Urinary bladder (tissue), 4 donors: ENCODE results near the gene MRPS15. TPM values are rescaled to one million over a fixed set of nuclear protein-coding genes. Genes with fewer than 3 reads are reported as not detected.
A peak's percentile ranks its signal among the peaks of the same experiment; 100 is the strongest.

Experiments used
- DNase-seq: peaks from one replicate; pipeline ENCODE4 v3.0.0-alpha.2; 2015; ENCODE audit errors: extremely low spot score
- H3K27ac ChIP-seq: one replicate; pipeline ENCODE4 v1.5.1; 2013; ENCODE audit warnings: low read depth, mild to moderate bottlenecking, moderate library complexity
- H3K36me3 ChIP-seq: one replicate; pipeline ENCODE4 v1.6.1; 2013; ENCODE audit warnings: mild to moderate bottlenecking, moderate library complexity; ENCODE audit not compliant: insufficient read depth
- H3K4me1 ChIP-seq: one replicate; pipeline ENCODE4 v1.6.1; 2013; ENCODE audit warnings: mild to moderate bottlenecking, moderate library complexity; ENCODE audit not compliant: insufficient read depth
- H3K4me3 ChIP-seq: one replicate; pipeline ENCODE4 v1.5.1; 2013; ENCODE audit warnings: low read depth, low read length
- WGBS: extraction: QIAGEN DNeasy Blood & Tissue Kit; methylation state at CpG from one replicate; pipeline ENCODE4 v1.1.7; 2013; 5-methylcytosine and 5-hydroxymethylcytosine counted together
- polyA plus RNA-seq: library from polyadenylated mRNA; stranded (reverse); fragments of 200-250 nt; gene quantifications from one replicate; pipeline ENCODE4 v1.2.3, GENCODE V29; 2013
- total RNA-seq: library from RNA; depleted of rRNA; stranded (reverse); fragments of >200 nt; gene quantifications from one replicate; pipeline ENCODE4 v1.2.3, GENCODE V29; 2014
- donor health status: healthy with polysubstance abuse.
- donor health status: healthy.

The MRPS15 gene
- total and polyA plus RNA-seq, 2 donors, result 26.0 to 69.9 TPM

DNA sequence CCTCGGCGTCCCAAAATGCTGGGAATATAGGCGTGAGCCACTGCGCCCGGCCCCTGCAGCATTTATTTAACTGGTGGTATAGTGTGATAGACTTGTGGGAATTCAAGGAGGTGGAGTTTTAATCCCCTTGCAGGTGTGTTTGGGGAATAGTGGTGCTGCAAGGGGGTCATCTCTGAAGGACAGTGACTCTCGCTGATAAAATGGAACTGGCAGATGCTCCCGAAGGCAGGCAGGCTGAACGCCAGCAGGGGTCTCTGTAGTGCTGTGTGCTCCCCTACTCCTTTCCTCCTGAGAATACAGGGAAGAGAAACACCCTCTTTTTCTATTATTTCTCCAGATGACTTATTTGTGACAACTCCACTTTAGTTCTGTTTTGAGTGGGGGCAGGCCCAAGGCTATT is 17.9 kb downstream of the MRPS15 start:
- Histone ChIP-seq H3K4me1 (no peaks in the 10 kb centered on the region), H3K27ac (no peak overlapping the region), H3K36me3 (no peaks in the 10 kb centered on the region), H3K4me3 (no peak overlapping the region)
- 60% methylated on average over 8 of the region's 8 CpGs for WGBS
- no peak for DNase-seq

DNA sequence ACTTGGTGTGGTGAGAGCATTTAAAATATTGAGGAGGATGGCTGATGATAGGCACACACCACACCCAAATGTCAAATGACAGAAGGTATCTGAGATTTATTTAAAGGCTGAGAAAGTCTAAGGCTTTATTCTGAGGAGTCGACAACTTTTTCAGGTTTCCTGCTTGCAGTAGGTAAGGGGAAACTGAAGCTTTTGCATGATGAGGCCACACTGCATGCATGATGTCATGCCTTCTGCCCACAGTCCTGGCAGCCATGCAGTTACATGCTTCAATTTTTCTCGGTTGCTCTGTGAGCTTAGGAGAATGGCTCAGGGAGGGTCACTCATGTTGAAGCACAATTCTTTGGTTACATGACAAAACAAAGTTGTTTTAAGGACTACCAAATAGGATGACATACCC is 20.9 kb downstream of the MRPS15 start:
- WGBS, result 84% methylated on average over 2 of the region's 2 CpGs
- Histone ChIP-seq H3K27ac (no peak overlapping the region), H3K4me3 (no peak overlapping the region), H3K4me1 (no peaks in the 10 kb centered on the region), H3K36me3 (no peaks in the 10 kb centered on the region)
- no peak for DNase-seq

DNA sequence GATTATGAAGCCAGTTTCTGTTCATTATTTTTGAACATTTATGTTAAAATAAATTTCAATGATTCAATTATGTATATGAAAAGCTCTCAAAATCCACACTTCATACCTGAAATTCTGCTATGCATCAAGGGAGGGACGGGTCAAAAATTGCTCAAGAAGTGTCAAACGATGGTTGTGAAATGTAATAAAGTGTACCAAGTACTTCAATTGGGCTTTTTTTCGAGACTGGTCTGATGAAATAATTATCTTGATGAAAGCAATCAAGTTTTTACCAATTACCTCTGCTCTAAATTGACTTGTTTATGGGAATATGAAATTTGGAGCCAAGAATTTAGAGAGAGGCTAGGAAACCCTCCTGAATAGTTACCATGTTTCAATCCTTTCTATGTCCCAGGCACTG is 21.8 kb downstream of the MRPS15 start:
- Histone ChIP-seq H3K4me3 (no peak overlapping the region), H3K36me3 (no peaks in the 10 kb centered on the region), H3K27ac (no peak overlapping the region), H3K4me1 (no peaks in the 10 kb centered on the region)
- no peak for DNase-seq
- 91% methylated on average over 3 of the region's 3 CpGs for WGBS

DNA sequence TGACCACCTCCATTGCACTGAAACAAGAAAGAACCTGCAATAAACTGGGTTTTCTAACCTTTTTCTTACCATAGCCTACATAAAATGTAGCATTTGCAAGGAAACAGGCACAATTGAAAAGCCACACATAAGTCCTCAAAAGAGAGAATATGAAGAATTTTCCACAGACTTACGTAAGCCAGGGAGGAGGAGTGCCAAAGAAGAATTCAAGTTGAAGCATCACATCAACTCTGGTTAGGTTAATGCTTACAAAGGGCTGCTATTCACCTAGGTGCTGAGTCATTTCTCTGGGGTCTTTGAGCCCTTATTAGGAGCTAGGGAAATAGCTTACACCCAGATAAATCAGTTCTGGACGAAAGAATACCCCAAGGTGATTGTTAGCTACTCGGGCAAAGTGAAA is 23.5 kb downstream of the MRPS15 start:
- WGBS, result 89% methylated on average over 3 of the region's 3 CpGs
- Histone ChIP-seq H3K4me1 (no peaks in the 10 kb centered on the region), H3K27ac (no peak overlapping the region), H3K36me3 (no peaks in the 10 kb centered on the region), H3K4me3 (no peak overlapping the region)
- DNase-seq, result no peak

DNA sequence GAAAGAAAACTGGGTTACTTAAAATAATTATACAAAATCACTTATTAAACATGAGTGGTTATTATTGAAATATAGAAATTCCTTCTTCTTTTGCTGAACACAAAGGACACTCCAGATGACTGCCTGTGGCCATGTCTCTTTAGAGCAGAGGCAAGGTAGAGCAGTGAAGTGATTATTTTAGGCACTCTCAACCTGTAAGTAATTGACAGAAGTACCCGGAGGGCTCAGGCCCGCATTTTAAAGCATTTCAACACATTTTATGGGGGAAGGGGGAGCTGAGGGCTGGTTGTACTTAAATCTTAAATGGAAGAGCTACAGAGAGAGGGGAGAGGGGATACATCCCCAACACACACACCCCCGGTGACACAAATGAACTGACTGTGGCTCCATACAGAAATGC is 24.1 kb downstream of the MRPS15 start:
- H3K36me3 ChIP-seq, result no peaks in the 10 kb centered on the region
- H3K4me3 ChIP-seq, result no peak overlapping the region
- 55% methylated on average over 3 of the region's 3 CpGs for WGBS
- no peaks in the 10 kb centered on the region for H3K4me1 ChIP-seq
- DNase-seq, result no peak
- H3K27ac ChIP-seq, result no peak overlapping the region

DNA sequence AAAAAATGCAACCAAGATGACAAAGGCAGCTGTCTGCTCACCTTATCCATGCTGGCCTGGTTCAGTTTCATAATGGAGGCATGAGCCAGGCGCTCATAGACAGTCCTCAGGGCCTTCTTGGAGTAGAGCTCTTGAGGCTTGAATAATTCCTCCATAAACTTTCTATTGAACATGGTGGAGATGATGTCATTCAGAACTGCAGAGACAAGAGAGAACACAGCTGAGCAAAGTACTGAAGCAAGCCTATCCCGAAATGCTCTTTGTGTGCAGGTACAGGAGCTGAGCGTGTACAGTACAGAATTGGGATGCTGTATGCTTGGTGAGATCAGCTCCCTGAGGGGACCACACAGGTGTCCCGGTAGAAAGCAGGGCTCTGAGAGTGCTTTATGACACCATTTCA is 25.5 kb downstream of the MRPS15 start:
- no peaks in the 10 kb centered on the region for H3K36me3 ChIP-seq
- H3K4me1 ChIP-seq, result no peaks in the 10 kb centered on the region
- H3K27ac ChIP-seq, result no peak overlapping the region
- WGBS, result 90% methylated on average over 4 of the region's 4 CpGs
- no peak for DNase-seq
- no peak overlapping the region for H3K4me3 ChIP-seq

DNA sequence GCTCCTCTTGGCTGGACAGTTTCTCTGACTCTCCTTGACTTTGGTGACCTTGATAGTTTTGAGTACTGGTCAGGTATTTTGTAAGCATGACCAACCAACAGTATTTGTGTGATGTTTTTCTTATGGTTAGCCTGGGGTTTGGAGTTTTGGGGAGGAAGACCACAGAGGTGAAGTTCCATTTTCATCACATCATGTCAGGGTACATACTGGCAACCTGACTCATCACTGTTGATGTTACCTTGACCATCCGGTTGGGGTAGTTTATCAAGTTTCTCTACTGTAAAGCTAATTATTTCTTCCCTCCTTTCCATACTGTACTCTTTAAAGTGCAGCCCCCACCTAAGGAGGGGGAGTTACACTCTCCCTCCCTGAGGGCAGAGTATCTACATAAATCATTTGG is 27.4 kb downstream of the MRPS15 start:
- Histone ChIP-seq H3K4me3 (no peak overlapping the region), H3K36me3 (no peaks in the 10 kb centered on the region), H3K27ac (no peak overlapping the region), H3K4me1 (no peaks in the 10 kb centered on the region)
- DNase-seq, result no peak
- WGBS, result 80% methylated on average over 1 of the region's 1 CpG

DNA sequence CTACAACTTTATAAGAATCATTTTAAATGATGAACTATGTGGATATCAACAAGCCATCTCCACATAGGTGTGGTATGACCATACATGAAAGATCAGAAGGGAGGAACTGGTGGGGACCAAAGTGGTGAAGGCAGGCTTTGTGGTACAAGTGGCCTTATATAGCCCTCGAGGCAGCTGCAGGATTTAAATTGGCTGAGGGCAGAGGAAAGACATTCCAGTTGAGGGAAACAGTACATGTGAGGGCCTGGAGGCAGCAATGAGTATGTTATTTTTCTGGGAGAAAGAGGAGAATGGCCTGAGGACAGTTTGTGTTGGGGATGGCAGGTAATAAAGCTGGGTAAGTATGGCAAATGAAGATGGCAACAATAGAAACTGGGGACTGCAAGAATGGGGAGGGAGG is 31.1 kb downstream of the MRPS15 start:
- Histone ChIP-seq H3K36me3 (no peaks in the 10 kb centered on the region), H3K4me3 (no peak overlapping the region), H3K4me1 (no peaks in the 10 kb centered on the region), H3K27ac (no peak overlapping the region)
- WGBS, result 41% methylated on average over 1 of the region's 1 CpG
- DNase-seq, result no peak

DNA sequence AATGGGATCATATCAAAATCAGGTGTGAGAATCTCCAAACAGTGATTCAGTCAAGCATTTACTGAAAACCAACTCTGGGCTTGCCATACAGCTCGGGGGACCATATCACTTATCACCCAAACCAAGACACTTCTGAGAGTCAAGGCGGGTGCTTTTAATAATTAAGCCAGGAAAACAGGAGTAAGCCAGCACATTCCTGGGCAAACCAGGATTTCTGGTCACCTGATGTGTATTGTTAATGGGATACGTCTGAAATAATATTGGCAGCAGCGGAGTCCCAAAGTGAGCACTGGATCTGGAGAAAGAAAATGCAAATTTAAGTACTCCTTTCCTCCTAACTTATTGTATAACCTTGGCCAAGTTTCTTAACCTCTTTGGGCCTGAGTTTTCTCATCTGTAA is 31.6 kb downstream of the MRPS15 start:
- H3K4me1 ChIP-seq, result no peaks in the 10 kb centered on the region
- no peak for DNase-seq
- H3K36me3 ChIP-seq, result no peaks in the 10 kb centered on the region
- H3K4me3 ChIP-seq, result no peak overlapping the region
- WGBS, result 88% methylated on average over 4 of the region's 4 CpGs
- H3K27ac ChIP-seq, result no peak overlapping the region

DNA sequence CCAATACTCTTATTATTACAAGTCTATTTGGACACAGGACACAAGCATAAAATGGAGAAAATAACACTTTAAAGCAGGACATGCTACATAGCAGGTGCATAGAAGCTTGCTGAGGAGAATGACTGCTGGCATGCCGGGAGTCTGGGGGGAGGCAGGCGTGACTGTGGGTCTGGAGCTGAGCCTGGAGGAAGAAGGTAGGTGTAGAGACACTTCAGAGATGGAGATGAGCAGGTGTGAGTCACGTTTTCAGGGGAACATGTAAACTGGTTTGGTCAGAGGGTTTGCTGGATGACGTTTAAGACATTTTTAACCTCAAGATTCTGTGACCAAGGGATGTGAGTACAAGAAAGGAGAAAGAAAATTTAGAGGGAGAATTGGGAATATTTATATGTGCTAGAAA is 38.4 kb downstream of the MRPS15 start:
- no peak overlapping the region for H3K4me3 ChIP-seq
- H3K4me1 ChIP-seq, result no peaks in the 10 kb centered on the region
- WGBS, result 73% methylated on average over 4 of the region's 4 CpGs
- no peaks in the 10 kb centered on the region for H3K36me3 ChIP-seq
- no peak for DNase-seq
- no peak overlapping the region for H3K27ac ChIP-seq

DNA sequence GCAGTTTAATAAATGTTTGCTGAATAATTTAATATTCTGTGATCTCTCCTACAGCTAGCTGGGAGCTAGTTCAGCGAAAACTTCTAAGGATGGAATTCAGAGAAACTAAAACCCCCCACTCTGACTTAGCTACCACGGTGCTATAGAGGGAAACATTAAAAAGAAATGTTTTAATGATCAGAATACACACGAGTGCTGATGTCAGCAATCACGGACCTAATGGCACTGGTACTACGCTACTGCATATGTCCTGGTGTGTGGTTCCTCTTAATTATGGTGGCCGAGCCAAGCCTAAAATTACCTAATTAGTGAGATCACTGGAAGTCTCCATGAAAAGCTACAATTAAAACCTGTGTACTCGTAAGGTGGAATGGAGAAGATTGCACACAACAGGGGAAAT is 42.5 kb downstream of the MRPS15 start:
- Histone ChIP-seq H3K27ac (no peak overlapping the region), H3K36me3 (no peaks in the 10 kb centered on the region), H3K4me3 (no peak overlapping the region), H3K4me1 (no peaks in the 10 kb centered on the region)
- no peak for DNase-seq
- 82% methylated on average over 7 of the region's 7 CpGs for WGBS

DNA sequence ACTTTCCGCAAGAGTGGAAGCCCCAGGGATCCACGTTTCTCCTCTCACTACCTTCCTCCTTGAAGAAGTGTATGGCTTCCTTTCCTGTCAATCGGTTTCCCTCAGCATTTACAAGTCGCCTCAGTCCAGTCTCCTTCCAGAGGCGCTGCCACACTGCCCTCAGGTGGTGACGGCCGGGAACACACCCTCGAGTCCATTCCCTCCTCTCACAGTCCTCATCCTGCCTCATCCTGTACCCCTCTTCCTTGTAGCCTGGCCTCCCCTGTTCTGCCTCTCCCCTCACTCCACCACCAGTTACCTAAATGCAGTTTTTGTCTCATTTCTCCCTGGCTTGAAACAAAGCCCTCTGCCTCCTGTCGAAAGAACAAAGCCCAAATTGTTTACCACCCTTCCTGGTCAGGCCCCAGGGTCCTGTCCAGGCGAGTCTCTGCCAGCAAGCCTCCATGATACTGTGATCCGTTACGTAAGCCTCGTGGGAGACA is 43.3 kb downstream of the MRPS15 start:
- peak; percentile 49 for DNase-seq
- no peak overlapping the region for H3K4me3 ChIP-seq
- H3K36me3 ChIP-seq, result no peaks in the 10 kb centered on the region
- no peaks in the 10 kb centered on the region for H3K4me1 ChIP-seq
- WGBS, result 17% methylated on average over 13 of the region's 13 CpGs
- no peak overlapping the region for H3K27ac ChIP-seq

DNA sequence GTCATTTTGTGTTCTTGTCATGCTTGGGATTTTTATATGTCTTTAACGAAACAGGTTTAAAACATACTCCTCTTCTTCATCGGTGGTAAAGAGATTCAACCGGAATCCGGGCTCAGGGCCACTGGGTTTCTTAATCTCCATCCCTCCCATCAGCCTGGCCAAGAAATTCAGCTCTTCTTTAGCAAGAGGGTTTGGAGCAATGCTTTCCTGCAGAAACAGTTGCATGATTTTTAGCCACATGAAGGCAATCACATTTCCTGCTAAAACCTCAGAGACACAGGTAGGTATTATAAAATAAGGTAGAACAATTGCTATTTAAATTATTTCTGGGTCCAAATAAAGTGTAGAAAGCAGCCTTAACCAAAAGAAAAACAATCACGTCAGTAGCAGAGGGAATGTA is 43.8 kb downstream of the MRPS15 start:
- WGBS, result 16% methylated on average over 5 of the region's 5 CpGs
- Histone ChIP-seq H3K4me1 (no peaks in the 10 kb centered on the region), H3K36me3 (no peaks in the 10 kb centered on the region), H3K27ac (no peak overlapping the region), H3K4me3 (no peak overlapping the region)
- no peak for DNase-seq

DNA sequence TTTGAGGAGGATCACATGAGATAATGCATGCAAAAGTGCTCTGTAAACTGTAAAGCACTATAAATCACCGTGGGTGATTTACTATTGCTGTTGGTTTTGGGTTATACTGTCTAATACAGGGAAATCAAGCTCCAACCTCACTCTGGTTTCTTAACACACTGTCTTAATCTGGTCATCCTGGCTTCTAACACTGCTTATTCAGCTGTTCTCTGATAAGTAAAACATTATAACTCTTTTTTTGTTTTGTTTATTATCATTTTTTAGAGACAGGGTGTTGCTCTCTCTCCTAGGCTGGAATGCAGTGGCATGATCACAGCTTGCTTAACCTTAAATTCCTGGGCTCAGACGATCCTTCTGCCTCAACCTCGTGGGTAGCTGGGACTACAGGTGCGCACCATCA is 44.6 kb downstream of the MRPS15 start:
- Histone ChIP-seq H3K4me1 (no peaks in the 10 kb centered on the region), H3K27ac (no peak overlapping the region), H3K4me3 (no peak overlapping the region), H3K36me3 (no peaks in the 10 kb centered on the region)
- 63% methylated on average over 4 of the region's 4 CpGs for WGBS
- no peak for DNase-seq

DNA sequence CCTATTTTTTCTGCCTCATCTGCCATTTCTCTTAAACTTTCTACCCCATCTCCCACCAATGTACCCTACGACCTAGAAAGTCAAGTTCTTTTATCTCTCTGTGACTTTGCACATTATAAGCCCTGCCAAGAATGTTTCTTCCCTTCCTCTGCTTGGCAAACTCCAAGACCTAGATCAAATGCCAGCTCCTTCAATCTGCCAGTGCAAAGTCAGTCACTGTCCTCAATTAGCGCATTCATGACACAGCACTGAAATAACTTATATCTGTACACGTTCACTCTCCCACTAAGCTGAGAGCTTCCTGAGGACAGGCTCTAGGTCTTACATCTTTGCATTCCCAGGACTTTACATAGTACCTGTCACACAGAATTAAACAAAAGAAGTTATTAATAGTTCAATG is 45.0 kb downstream of the MRPS15 start:
- Histone ChIP-seq H3K27ac (no peak overlapping the region), H3K4me3 (no peak overlapping the region), H3K4me1 (no peaks in the 10 kb centered on the region), H3K36me3 (no peaks in the 10 kb centered on the region)
- no peak for DNase-seq
- 79% methylated on average over 3 of the region's 3 CpGs for WGBS
